ENCODE measurements around the gene RANBP1.

The RANBP1 gene

GRCh38 chr22:20141186-20142077, 25.5 kb downstream of the RANBP1 start:
- Histone ChIP-seq H3K27me3 (ENCODE audit: control insufficient read depth, insufficient read depth, low read length) (no peaks in the 10 kb centered on the region), H3K4me1 (ENCODE audit: control insufficient read depth, insufficient read depth, low read length) (peaks cover 10% of the 10 kb centered on the region), H3K36me3 (ENCODE audit: control insufficient read depth, insufficient read depth, low read length) (peaks cover 8% of the 10 kb centered on the region), H3K9ac (ENCODE audit: low read length) (no peak overlapping the region), H3K27ac (ENCODE audit: low read depth, low read length) (no peak overlapping the region), H3K4me3 (ENCODE audit: low read length) (no peak overlapping the region)

GRCh38 chr22:20142711-20143621, 27.1 kb downstream of the RANBP1 start:
- H3K4me3 ChIP-seq (ENCODE audit: low read length): no peak overlapping the region
- no peak overlapping the region for H3K9ac ChIP-seq (ENCODE audit: low read length)
- H3K27ac ChIP-seq (ENCODE audit: low read depth, low read length): no peak overlapping the region
- H3K27me3 ChIP-seq (ENCODE audit: control insufficient read depth, insufficient read depth, low read length): no peaks in the 10 kb centered on the region
- H3K4me1 ChIP-seq (ENCODE audit: control insufficient read depth, insufficient read depth, low read length): no peaks in the 10 kb centered on the region
- H3K36me3 ChIP-seq (ENCODE audit: control insufficient read depth, insufficient read depth, low read length): peaks cover 8% of the 10 kb centered on the region

- no peaks in the 10 kb centered on the region for H3K4me1 ChIP-seq (ENCODE audit: control insufficient read depth, insufficient read depth, low read length)
- no peak overlapping the region for H3K27ac ChIP-seq (ENCODE audit: low read depth, low read length)
- H3K9ac ChIP-seq (ENCODE audit: low read length): no peak overlapping the region
- H3K27me3 ChIP-seq (ENCODE audit: control insufficient read depth, insufficient read depth, low read length): no peaks in the 10 kb centered on the region
- peaks cover 8% of the 10 kb centered on the region for H3K36me3 ChIP-seq (ENCODE audit: control insufficient read depth, insufficient read depth, low read length)
- H3K4me3 ChIP-seq (ENCODE audit: low read length): no peak overlapping the region
These were observed 28.2 kb downstream of the RANBP1 start for GRCh38 chr22:20143883-20144665.

GRCh38 chr22:20145206-20145831, 29.4 kb downstream of the RANBP1 start:
- H3K27me3 ChIP-seq (ENCODE audit: control insufficient read depth, insufficient read depth, low read length): no peaks in the 10 kb centered on the region
- no peak overlapping the region for H3K9ac ChIP-seq (ENCODE audit: low read length)
- no peaks in the 10 kb centered on the region for H3K4me1 ChIP-seq (ENCODE audit: control insufficient read depth, insufficient read depth, low read length)
- peaks cover 4% of the 10 kb centered on the region for H3K36me3 ChIP-seq (ENCODE audit: control insufficient read depth, insufficient read depth, low read length)
- no peak overlapping the region for H3K27ac ChIP-seq (ENCODE audit: low read depth, low read length)
- H3K4me3 ChIP-seq (ENCODE audit: low read length): no peak overlapping the region

DNA sequence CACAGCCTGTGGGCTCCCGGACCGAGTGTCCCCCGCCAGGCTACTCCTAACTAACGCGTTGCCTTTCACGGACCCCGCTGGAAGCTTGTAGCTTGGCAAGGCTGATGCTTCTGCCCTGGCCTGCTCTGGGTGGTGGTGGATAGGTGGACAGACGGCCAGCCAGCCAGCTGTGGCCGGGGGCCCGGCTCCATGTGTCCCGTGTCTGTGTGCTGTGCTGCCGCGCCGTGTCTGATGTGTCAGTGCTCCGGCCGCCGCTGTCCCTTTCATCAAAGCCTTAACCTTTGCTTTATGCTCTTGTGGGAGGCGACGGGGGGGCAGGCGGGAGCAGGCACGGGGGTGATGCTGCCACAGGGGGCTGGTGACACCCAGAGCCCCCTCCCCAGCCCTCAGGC, 29.9 kb downstream of the RANBP1 start:
- H3K27me3 ChIP-seq (ENCODE audit: control insufficient read depth, insufficient read depth, low read length): no peaks in the 10 kb centered on the region
- no peak overlapping the region for H3K4me3 ChIP-seq (ENCODE audit: low read length)
- no peak overlapping the region for H3K27ac ChIP-seq (ENCODE audit: low read depth, low read length)
- no peak overlapping the region for H3K9ac ChIP-seq (ENCODE audit: low read length)
- H3K4me1 ChIP-seq (ENCODE audit: control insufficient read depth, insufficient read depth, low read length): no peaks in the 10 kb centered on the region
- H3K36me3 ChIP-seq (ENCODE audit: control insufficient read depth, insufficient read depth, low read length): peaks cover 4% of the 10 kb centered on the region

GRCh38 chr22:20146777-20147176, 30.9 kb downstream of the RANBP1 start:
- Histone ChIP-seq H3K36me3 (ENCODE audit: control insufficient read depth, insufficient read depth, low read length) (peaks cover 4% of the 10 kb centered on the region), H3K9ac (ENCODE audit: low read length) (no peak overlapping the region), H3K27ac (ENCODE audit: low read depth, low read length) (no peak overlapping the region), H3K4me1 (ENCODE audit: control insufficient read depth, insufficient read depth, low read length) (no peaks in the 10 kb centered on the region), H3K4me3 (ENCODE audit: low read length) (no peak overlapping the region), H3K27me3 (ENCODE audit: control insufficient read depth, insufficient read depth, low read length) (no peaks in the 10 kb centered on the region)

DNA sequence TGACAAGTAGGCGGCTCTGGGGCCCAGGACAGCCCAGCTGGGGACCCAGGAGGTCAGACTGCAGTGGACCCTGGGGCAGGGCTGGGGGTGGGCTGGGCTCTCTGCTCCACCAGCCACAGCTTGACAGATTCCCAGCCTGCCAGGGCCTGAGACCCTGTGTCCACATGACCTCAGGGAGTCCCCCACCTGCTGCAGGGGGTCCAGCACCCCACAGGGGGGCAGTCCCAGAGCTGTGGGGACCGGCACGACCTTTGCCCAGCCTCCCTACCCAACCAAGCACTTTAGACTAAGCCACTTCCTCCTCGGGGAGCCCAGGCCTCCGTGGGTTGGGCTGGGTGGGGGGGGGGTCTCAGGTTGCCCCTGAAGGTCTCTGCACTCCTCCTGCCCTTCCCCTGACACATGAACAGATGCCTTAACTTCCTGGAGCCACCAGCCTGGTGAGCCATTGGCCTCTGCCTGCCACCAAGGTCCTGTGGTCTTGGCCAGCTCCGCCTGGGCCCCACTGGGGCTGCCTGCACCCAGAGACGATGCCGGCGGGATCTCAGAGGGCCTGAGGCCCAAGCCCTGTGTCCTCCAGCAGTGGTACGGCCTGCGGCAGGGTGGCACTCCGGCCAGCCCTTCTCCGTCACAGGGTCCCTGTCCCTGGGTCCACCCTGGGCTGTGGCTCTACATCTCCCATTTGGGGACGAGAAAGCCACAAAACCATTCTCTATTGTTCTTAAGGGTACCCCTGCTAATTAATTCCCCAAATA, 31.5 kb downstream of the RANBP1 start:
- Histone ChIP-seq H3K27me3 (ENCODE audit: control insufficient read depth, insufficient read depth, low read length) (no peaks in the 10 kb centered on the region), H3K27ac (ENCODE audit: low read depth, low read length) (no peak overlapping the region), H3K4me1 (ENCODE audit: control insufficient read depth, insufficient read depth, low read length) (no peaks in the 10 kb centered on the region), H3K9ac (ENCODE audit: low read length) (no peak overlapping the region), H3K36me3 (ENCODE audit: control insufficient read depth, insufficient read depth, low read length) (peaks cover 2% of the 10 kb centered on the region), H3K4me3 (ENCODE audit: low read length) (no peak overlapping the region)

- Histone ChIP-seq H3K4me3 (ENCODE audit: low read length) (no peak overlapping the region), H3K27ac (ENCODE audit: low read depth, low read length) (no peak overlapping the region), H3K4me1 (ENCODE audit: control insufficient read depth, insufficient read depth, low read length) (no peaks in the 10 kb centered on the region)
These were observed 32.5 kb downstream of the RANBP1 start for GRCh38 chr22:20148414-20148813.

GRCh38 chr22:20149257-20150250, 33.6 kb downstream of the RANBP1 start:
- Histone ChIP-seq H3K9ac (ENCODE audit: low read length) (no peak overlapping the region), H3K4me3 (ENCODE audit: low read length) (no peak overlapping the region), H3K36me3 (ENCODE audit: control insufficient read depth, insufficient read depth, low read length) (no peaks in the 10 kb centered on the region), H3K27me3 (ENCODE audit: control insufficient read depth, insufficient read depth, low read length) (no peaks in the 10 kb centered on the region), H3K27ac (ENCODE audit: low read depth, low read length) (no peak overlapping the region), H3K4me1 (ENCODE audit: control insufficient read depth, insufficient read depth, low read length) (no peaks in the 10 kb centered on the region)

More at GRCh38 chr22:20148414-20148813, 32.5 kb downstream of the RANBP1 start:
- Histone ChIP-seq H3K9ac (ENCODE audit: low read length) (no peak overlapping the region), H3K36me3 (ENCODE audit: control insufficient read depth, insufficient read depth, low read length) (peaks cover 2% of the 10 kb centered on the region), H3K27me3 (ENCODE audit: control insufficient read depth, insufficient read depth, low read length) (no peaks in the 10 kb centered on the region)

GRCh38 chr22:20150381-20151275, 34.7 kb downstream of the RANBP1 start, which contains the start of gene CCDC188:
Gene CCDC188, minus strand, starts transcription at chr22:20151055. Its CDS starts 69 bp downstream, at chr22:20150986.
- Histone ChIP-seq H3K4me1 (ENCODE audit: control insufficient read depth, insufficient read depth, low read length) (no peaks in the 10 kb centered on the region), H3K27ac (ENCODE audit: low read depth, low read length) (no peak within 1 kb of the TSS), H3K4me3 (ENCODE audit: low read length) (no peak within 1 kb of the TSS), H3K36me3 (ENCODE audit: control insufficient read depth, insufficient read depth, low read length) (no peaks in the 10 kb centered on the region), H3K9ac (ENCODE audit: low read length) (no peak within 1 kb of the TSS), H3K27me3 (ENCODE audit: control insufficient read depth, insufficient read depth, low read length) (peaks cover 3% of the 10 kb centered on the region)
